SIG-M5 treated with dmso at 0.1 percent for 504 hours (cell line): ENCODE results near the gene CTNNA3.

Experiments
- DNase-seq: peaks from one replicate; lab custom pipeline; 2025; ENCODE audit not compliant: unreplicated experiment; lab: John Stamatoyannopoulos, UW

Gene CTNNA3

DNA sequence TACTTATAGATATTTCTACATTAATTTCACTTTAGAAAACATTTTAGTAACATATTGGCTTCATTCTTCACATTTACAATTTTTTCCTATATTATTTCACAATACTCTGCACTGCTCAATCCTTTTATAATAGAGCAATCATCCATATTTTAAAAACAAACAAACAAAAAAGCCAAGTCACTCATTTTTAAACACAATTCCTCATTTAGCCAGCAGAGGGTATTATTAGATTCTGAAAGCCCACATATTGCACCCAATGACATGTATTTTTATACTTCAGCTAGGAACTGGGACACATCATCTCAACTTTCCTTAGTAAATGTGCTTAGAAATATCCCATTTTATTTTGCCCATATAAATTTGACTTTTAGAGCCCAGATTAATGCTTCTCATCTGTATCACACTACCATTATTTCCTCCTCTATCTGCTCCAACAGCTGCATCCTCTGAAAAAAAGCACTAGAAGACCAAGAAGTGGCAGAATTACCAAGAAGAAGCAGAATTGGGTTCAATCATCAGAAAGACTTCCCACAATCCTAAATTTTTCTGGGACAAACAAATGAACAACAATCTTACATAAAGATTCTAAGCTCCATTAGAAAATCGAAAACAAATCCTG lies 29.5 kb downstream of the CTNNA3 start:
- DNase-seq, result peak; percentile 39

DNA sequence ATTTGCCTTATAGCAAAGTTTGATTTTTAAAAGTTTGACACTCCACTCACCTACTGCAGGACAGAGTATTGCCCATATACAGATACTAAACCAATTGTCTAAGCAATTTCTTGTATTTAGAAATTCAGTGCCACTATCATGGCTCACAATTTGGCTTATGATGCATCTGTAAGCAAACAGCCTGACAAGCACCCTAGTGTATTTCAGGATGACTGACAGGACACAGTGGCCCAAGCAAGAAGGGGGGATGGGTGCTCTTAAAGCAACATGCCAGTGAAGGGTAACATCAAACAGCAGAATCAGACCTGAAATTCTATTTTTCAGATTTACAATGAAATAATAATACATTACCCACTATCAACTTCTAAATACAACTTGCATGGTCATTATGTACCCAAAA lies 30.5 kb downstream of the CTNNA3 start:
- DNase-seq, result no peak

DNA sequence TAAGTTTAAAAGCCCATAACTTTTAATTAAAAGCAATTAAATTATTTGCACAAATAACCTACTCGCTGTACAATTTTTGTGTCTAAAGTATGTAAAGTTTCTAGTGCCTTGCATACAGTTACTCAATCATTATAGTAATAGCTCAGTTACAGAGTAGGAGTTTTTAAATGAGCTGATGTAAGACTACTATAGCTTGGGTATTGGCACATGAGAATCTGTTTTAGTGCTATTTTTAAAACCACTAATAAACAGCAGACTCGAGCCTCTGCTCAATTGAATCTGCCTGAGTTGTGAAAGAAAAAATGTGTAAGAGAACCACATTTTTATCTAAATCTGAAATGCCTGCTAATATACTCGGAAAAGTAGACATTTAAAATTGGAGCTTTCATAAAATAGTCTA lies 31.1 kb downstream of the CTNNA3 start:
- DNase-seq, result no peak

DNA sequence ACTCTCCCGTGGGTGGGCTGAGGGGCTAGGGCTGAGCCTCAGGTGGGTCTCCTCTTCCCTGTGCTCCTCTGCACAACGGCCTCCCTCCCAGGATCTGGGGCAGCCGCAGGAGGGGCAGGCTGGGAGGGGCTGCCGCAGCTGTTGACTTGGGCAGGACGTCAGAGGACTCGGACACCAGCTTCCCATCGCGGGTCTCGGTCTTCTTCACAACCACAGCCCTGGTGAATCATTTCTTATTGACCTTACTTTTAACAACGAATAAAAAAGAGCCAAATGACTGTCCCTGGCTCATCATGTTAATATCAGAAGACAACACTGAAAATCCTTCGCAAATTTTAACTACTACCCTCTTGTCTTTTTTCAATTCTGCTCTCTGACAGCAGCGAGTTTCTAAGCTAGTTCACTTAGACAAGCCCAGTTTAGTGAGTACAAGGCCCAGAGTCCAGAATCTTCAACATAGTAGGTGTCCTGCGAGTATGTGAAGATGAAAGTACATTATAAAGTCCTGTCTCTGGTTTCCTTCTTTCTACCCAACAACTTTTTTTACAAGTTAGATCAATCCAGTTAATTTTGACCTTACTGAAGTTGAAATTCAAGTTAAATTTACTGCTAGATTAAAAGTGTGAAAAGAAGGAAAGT lies 32.4 kb downstream of the CTNNA3 start:
- DNase-seq, result no peak

DNA sequence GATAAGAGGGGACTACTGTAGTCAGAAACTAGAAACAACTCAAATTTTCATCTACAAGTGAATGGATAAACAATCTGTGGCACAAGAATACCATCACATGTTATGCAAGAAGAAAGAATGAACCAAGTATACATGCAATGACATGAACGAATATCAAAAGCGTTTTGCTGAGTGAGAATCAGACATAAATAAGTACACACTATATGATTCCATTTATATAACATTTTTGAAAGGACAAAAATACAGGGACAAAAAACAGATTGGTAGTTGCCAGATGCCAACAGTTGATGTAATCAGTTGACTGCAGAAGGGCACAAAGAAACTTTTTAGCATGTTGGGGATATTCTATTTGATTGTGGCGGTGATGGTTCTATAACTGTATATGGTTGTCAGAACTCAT lies 33.6 kb downstream of the CTNNA3 start:
- DNase-seq, result no peak

DNA sequence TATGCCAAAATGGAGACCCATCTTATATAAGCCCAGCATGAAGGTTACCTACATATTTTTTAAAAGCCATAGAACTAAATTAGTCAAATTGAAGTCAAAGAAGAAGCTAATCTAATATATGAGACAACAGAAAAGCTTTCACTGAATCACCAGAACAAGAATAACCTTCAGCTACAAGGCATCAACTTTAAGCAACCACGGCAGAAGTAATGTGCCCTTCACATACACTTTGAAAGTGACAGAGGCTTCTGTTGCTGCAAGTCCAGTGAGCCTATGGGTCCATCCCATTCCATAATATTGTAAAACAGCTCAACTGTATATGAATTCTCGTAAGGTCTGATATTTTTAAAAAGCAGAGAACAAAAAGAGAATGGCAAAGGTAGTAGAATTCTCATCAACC lies 36.5 kb downstream of the CTNNA3 start:
- DNase-seq, result no peak

DNA sequence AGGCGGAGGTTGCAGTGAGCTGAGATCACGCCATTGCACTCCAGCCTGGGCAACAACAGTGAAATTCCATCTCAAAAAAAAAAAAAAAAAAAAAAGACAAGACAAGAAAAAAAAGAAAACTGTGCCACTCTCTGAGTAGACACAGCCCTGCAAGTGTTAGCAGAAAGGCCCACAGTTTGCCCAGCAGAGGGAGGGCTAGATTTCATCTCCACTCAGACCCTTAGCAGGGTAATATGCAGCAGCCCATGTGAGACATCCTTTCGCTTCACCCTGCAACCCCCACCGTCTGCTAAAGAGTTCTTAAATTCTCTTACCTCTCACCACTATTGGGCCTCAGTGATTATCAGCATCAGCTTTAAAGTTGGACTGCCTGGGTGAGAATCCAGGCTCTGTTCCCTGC lies 38.2 kb downstream of the CTNNA3 start:
- DNase-seq, result no peak

DNA sequence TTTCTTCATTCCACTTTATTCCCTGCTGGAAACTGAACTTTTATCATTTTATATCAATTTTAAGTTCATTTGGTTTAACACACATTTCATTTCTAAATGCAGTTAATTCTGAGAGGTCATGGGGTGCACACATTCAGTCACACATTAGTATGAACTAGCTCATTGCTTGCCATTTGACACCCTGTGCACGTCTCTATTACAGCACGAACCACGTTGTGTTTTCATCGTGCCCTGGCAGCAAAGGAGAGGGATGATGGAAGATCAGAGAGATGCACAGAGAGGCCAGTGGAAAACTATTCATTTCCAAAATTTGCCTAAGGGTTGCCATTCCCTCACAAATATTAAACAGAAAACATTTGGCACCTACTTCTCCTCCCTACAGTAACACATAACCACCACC lies 45.4 kb downstream of the CTNNA3 start:
- DNase-seq, result no peak

DNA sequence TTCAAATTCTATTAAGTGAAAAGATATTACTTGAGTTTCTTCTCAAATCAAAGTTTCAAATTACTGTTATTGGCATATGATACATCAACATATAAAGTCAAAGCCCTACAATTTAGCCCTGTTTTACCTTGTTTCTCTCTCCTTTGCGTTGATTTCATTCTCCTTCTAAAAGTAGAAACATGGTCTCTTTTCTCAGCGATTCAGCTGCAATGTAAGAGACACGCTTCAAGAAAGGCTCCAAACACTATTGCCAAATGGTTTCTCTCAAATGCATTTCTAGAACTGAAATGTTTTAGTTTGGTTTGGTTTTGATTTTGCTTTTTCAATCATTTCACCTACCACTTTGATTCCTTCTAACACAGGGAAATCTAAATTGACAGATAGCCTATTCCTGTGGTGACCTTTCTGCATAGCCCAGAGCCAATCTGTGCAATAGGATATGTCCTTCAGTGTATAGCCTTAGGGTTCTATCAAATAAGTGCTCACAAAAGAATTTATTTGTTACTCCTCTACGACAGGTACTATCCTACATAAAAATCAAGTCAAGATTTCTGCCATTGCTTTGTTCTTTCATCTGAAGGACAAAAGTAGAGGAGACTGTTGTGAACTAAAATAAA lies 47.3 kb downstream of the CTNNA3 start:
- no peak for DNase-seq

DNA sequence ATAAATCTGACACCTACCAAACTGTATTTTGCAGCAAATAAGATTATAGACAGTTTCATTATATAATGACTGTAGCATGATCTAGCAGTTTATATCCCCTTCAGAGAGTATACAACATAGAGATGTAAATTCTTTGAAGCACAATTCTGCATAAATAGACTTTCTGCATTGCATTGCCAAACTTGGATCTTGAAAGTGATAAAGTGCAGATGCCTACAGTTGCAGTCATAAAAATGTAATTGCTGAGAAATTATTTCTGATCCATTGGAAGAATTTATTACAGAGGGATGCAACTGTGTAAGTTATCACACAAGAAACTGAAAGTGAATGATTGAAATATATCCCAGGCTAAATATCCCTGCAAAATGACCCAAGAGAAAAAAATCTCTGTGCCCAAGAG lies 65.1 kb downstream of the CTNNA3 start:
- DNase-seq, result no peak

DNA sequence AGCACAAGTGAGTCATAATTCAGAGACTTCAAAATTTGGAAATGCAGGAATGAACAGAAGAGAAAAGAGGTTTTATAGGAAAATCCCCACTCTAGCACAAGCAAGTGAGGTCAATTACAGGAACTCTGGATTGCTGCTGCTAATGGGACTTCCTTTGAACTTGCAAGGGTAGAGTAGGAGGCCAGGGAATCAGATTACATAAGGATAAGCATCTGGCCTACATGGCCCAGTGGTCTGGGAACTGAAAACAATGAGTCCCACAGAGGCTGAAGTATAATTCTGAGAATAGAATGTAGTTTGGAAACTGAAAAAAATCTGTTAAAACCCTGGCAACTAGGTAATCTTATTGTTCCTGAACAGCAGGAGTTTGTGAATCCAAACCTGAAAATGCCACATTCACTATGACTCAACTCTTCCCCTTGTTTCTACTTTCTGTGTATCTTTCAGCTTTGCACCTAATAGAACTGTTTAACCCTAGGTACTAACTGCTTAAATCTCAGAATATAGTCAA lies 66.5 kb downstream of the CTNNA3 start:
- no peak for DNase-seq

DNA sequence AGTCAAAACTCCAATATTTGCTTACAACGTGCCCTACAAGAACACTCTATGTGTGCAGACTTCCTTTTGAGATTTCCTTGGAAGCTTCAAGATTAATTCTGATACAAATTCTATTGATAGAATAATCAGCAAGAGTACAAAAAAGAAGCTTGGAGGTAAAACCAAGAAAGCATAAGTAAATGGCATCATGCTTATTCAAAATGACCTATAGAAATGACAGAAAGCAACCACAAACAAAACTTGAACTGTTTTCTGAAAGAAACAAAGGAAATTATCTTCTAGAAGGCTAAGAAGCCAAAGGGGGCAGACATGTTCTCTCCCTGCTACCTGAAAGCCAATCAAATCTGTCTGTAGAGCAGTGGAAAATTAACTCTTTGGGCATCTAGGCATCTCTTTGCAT lies 73.0 kb downstream of the CTNNA3 start:
- DNase-seq, result no peak

DNA sequence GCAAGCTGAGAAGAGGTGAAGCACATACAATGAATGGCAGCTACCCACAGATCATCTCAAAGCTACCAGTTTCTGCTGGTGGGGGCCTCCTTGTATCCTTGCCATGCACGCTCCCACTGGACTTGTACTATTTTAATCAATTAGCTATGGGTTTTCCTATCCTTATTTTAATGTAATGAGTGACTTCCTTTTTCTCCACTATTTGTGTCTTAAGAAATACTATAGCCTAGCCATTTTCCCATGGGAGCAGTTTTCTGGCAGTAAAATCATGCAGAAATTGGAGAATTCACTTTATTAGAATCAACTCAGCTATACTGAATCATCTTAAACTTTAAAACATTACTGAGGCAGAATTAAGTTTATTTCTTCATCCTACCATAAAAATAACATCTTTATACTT lies 73.5 kb downstream of the CTNNA3 start:
- DNase-seq, result no peak

DNA sequence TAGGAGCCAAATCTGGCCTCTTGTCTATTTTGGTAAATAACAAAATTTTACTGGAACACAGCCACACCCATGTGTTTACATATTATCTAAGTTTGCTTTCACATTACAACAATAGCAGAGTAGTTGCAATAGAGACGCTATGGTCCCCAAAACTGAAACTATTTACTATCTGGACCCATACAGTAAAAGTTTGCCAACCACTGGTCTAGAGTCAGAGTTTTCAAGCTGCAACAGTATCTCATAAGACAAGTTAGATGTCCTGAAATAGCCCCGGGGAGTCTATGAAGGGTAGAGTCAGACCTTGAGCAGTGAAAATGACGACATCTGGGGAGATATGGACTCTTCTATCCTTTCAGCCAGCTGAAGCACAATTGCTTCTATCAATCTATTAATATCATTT lies 74.2 kb downstream of the CTNNA3 start:
- DNase-seq, result no peak

DNA sequence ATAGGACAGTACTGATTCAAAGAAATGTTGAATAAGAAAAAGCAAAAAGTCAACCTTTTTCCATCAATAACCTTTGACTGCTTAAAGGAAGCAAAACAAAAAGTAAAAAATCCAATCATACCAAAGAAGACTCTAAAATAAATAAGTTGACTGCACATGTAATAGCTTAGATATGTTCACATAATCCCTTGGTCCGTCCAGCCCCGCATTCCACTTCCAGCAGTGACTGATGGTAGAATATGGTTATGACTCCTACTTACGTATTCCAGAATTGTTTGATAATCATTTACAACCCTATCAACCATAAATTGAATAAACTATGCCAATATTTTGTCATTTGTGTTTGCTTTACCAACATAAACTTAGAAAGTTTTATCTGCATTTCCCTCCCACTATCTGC lies 77.9 kb downstream of the CTNNA3 start:
- DNase-seq, result no peak

DNA sequence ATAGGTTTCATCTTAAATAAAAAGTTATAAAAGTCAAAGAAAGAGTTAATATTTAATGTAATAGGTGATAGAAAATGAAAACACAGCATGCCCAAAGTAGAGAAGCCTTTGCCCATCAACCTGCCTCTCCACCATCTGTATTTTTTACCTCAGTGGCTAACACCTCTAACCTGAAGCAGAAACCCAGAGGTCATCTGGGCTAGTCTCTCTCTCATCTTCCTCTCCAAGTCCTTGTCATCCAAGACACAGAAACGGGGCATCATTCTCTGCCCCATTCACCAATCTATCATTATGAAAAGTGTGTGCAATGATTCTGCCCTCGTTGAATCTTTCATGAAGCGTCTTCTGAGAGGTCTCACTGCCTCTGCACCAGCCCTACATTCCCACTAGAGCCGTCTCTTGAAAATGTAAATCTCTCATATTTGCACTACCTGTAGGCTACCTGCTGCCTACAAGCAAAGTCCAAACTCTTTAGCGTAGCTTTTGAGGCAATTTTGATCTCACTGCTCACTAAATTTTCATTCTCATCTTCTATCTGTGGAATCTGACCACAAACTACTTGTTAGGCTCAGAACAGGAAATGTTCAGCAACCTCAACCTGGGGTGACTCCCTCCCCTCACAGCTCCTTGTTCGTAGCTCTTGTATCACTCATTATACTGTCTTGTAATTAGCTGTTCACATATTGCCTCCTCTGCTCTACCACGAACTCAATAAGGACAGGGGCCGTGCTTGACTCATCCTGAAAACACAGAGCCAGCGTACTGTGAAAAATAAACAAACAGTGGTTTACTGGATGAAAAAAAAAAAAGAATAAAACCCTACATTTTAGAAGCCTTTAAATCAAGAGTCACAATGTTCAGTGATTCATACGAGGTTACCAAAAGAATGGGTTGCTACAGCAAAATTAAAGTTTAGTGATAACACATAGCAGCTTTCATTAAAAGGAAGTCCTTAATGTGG lies 83.1 kb downstream of the CTNNA3 start:
- no peak for DNase-seq

DNA sequence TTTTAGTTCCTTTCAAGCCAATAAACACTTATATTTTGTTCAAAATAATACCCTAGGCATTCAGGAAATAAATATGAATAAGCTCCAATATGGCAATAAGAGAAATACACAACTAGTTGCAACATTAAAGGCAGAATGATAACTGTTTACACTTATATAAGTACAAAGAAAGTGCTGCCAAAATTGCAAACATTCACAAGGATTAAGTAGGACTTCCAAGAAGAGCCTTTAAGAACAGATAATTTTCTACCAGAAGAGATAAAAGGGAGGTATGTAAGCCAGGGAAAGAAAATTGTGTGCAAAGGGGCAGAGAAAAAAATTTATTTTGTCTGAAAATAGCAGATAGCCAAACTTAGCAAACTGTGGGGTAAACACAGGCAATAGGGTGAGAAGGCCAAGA lies 83.8 kb downstream of the CTNNA3 start:
- no peak for DNase-seq

DNA sequence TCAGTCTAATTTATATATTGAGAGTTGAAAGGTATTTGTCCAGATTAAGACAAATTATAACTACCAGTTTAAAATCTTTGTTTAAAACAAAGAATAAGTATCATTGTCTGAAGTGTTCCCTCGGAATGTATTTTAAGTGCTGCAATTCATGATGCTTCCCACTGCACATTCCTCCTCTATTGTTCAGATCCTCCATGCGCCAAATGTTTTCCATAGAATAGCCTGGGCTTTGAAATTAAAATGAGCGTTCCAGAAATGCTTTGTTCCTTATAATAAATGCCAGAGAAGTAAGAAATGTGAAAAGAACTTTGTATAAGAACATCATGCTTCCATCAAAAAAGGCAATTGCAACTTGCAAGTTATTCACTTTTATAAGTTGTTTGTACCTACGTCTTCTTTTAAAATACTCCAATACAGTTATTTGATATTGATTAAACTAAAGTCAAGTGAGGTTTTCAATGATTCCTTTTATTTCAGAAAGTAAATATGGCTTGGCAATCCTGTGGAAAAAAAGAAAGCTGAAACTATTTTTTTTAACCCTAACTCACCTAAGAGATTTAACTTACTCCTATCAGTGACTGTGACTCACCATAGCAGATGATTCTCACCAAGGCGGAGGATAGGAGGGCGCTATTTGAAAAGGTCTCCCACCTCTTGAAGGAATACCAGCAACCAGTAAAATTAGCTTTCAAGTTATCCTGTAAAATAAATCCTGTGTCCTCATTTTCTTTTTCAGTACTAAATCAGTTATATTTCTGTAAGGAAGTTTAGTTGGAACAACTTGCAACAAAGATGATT lies 85.8 kb downstream of the CTNNA3 start:
- DNase-seq, result no peak

DNA sequence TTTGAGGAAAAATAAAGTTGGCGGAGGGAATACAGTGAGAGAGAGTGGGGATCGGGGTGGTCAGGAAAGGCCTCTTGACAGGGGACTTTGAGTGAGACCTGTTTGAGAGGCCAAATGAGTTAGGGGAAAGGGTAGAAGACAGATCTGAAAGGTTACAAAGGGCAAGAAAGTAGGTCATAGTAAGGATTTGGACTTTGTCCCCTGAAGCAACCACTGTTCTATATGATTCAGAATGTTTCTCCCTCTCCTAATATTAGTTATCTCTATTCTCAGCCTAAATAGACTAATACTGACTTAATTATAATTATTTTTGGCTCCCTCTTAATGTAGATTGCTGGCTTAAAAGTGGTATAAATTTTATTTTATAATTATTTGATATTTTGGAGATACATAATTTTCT lies 88.0 kb downstream of the CTNNA3 start:
- no peak for DNase-seq

DNA sequence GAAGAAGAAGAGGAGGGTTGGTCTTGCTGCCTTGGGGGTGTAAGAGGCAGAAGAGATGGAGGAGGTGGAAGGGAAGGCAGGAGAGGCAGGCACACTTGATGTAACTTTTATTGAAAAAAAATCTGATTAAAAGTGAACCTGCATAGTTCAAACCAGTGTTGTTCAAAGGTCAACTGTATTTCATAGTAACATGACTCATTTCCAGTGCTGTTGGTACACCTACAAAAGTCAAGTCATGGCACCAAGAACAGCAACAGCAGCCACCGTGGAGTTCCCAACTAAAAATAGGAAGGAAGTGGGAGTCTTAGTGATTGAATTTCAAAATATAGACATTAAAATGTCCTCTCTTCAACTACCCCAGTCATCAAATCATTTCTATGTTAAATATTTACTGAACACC lies 88.5 kb downstream of the CTNNA3 start:
- DNase-seq, result no peak

DNA sequence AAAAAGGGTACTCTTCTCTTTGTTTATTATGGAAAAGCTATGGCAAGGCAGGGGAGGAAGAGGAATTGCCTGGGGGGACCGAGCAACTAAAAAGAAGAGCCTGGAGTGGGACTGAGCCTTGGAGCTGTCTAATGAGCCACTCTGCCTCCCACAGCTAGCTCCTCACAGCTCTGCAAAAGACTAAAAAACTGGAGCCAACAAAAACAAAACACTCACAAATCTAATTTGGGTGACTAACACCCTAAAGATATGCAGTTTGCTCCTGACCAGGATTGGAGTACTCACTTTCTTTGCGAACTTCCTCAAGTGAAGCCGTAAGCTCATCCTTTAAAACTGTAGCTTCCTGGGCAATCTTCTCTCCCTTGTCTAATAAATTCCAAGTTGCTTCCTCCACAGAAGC lies 89.4 kb downstream of the CTNNA3 start:
- no peak for DNase-seq
